ENCODE measurements around the gene ABHD12.

The ABHD12 gene

DNA sequence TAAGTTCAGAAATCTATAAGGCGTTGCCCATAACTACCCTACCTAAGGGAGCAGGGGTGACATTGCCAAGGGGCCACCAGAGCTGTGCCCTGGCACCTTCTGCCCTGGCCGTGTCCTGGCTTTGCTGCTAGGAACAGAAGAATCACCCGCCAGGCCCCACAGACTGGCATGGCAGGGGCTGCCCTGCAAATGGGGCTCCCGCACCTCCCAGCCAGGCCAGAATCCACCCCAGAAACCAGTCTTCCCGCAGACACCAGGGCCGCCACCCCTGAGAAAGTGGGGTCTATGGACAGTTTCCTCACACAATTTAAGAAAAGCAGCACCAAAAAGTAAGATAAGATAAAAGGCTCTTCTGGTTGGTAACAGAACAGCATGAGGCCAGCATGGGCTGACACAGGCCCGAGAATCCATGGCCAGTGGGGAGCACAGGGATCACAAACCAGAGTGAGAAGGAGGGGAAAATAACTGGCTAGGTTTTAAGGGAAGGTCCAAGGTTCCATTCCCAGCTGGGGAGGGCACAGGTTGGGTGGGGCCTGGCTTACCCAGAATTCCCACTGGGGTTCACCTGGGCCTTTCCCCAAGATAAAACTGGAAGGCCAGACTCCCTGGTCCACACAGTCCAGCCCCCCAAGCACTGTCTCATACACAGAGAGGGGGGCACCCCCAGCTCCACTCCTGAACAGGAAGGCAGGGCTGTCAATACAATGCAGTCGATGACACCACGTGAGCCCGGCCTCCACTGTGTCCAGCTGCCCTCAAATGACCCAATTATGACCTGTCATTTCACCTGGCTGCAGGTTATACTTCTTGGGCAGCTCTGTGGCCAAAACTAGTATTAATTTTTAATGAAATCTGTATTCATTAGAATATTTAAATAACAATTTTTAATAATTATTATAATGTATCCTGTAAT is 83.4 kb downstream of the ABHD12 start:
- no peak for DNase-seq (ENCODE audit: low read depth in 2 of 2)

DNA sequence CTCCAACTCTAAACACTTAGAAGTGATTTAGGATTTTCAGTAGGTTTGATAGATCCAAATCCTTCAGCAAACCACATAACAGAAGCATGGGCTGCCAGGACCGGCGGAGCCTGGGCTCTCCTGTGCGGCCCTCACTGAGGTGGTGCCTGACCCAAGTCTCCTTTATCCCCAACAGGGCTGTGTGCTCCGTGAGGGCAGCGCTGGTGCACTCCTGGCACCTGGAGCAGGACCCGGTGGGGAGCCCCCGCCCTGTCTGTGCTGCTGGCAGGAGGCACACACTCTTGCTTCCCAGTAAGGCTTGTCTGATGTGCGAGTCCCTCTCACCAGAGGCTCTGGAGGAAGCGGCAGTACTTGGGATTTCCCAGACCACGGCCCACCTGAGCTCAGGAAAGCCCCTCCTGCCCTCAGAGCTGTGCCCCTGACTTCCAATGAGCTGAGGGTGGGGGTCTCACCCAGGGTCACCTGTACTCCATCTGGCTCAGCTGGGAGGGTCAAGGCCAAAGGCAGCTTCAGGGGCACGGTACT is 86.5 kb downstream of the ABHD12 start:
- no peak for DNase-seq (ENCODE audit: low read depth in 2 of 2)

DNA sequence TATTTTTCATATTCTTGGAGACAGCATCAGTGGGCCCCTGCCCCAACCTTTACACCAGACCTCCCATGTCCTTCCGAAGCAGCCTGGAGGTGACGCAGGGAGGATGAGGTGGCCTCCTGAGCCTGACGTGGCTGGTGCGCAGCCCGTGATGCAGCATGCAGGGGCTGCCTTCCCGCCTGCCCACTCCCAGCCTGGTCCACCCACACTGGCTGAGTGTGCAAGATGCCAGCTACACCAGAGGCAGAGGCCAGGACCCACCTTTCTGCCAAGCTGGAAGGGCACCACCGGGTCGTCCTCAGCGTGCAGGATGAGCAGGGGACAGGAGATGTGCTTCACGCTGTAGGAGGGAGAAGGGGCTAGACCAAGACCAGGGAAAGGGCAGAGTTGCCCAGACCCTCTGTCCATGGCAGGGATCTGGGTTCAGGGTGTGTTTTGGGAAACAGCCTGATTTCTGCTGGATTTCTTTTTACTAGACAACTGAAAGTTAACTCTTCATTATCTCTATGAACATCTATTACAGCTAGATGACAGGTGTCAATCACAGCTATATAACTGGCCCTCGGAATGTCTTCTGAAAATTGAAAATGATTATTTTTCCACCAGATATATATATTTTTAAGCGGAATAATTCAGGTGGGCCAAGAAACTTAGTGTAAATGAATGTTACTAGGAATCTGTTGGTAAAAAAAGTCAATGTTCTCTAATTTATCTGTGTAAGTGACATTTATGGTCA is 87.2 kb downstream of the ABHD12 start:
- no peak for DNase-seq (ENCODE audit: low read depth in 2 of 2)

DNA sequence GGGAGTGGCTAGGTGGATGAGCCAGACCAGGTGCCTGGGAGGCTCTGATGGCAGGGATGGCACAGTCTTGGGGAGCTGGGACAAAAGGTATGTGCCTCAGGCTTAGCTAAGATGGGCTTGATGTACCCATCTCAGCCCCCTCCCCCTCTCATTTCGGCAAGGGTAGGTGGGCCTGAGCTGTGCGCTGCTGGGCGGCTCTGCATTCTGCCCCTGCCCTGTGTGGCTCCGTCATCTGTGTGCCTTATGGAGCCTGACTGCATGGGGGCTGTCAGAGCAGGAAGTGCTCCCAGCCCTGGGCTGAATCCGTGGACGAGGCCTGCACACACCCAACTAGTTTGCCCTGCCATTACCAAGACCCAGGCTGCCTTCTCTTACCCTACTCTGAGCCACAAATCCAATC is 88.0 kb downstream of the ABHD12 start:
- no peak for DNase-seq (ENCODE audit: low read depth in 2 of 2)

DNA sequence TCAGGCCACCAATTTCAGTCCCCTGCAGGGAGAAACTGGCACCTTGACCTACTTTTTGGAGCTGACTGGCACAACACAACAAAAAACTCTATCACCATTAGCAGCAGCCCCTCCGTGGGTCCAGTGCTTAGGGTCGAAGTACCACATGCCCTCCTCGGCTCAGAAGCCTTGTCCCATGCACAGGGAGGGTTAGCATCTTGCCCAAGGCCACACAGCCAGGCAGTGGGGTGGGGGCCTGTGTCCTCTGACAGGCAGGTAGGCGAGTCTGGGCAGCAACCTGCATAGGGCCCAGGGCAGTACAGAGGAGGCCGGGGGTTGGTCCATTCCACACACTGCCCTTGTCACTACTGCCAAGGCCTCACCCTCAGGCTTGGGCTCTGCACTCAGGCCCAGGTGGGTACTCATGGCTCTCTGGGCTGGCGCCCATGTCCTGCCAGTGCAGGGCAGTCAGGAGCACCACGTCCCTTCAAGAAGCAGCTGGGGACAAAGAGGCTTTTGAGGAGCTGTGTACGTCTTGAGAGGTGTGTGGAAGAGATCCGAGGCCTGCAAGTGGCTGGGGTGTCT is 89.2 kb downstream of the ABHD12 start:
- DNase-seq (ENCODE audit: low read depth in 2 of 2) = no peak

DNA sequence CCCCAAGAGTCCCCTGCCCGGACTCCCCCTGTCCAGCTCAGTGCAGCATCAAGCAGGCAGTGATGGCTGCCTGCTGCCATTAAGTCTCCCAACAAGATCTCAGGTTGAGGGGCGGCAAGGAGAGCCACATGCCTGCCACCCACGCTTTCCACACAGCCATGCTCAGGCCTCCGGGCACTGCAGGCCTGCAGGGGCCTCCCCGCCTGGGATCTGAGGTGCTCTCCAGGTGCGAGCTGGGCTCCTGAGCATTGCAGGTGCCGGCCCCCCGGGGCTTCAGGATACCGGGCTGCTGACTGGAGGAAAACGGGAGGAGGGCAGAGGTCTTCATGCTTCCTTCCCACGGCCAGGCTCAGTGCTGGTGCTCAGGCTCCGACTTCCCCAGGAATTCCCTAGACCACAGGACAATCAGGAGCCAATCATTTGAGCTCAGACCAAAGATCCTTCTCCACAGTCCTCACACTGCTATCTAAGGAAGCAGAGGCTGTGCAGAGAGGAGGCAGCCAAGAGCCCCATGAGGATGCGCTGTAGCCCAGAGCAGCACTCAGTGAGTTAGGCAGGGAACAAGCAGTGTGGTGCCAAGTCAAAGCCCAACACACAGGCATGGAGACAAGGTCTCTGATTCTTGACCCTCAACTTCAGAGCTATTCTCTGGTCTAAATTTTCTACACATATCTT is 90.0 kb downstream of the ABHD12 start:
- no peak for DNase-seq (ENCODE audit: low read depth in 2 of 2)

DNA sequence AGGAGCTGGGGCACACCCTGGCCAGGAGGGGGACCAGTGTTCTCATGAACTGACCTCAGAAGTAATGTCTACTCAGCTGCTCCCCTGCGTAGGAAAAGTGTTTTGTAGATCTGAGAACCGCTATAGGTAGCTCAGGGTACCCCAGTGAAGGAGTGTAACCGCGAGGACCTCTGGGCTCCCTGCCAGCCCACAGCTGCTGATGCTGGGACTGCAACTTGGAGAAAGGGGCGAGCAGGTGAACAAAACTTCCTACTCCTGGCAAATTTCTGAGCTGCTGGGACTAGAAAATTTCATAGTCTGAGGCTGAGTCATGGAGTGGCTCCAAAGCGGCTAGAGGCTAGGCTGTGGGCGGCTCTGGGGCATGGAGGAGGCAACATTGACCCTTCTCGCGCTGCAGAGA is 90.8 kb downstream of the ABHD12 start:
- no peak for DNase-seq (ENCODE audit: low read depth in 2 of 2)

DNA sequence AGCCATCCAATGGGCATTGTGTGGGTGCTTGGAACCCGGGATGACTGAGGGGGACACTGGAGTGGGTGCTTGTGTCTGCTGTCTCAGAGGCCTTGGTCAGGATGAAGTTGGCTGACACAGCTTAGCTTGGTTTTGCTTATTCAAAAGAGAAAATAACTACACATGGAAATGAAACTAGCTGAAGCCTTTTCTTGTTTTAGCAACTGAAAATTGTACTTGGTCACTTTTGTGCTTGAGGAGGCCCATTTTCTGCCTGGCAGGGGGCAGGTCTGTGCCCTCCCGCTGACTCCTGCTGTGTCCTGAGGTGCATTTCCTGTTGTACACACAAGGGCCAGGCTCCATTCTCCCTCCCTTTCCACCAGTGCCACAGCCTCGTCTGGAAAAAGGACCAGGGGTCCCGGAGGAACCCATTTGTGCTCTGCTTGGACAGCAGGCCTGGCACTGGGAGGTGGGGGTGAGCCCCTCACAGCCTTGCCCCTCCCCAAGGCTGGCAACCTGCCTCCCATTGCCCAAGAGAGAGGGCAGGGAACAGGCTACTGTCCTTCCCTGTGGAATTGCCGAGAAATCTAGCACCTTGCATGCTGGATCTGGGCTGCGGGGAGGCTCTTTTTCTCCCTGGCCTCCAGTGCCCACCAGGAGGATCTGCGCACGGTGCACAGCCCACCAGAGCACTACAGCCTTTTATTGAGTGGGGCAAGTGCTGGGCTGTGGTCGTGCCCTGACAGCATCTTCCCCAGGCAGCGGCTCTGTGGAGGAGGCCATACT is 93.3 kb downstream of the ABHD12 start:
- DNase-seq (ENCODE audit: low read depth in 2 of 2) = no peak

DNA sequence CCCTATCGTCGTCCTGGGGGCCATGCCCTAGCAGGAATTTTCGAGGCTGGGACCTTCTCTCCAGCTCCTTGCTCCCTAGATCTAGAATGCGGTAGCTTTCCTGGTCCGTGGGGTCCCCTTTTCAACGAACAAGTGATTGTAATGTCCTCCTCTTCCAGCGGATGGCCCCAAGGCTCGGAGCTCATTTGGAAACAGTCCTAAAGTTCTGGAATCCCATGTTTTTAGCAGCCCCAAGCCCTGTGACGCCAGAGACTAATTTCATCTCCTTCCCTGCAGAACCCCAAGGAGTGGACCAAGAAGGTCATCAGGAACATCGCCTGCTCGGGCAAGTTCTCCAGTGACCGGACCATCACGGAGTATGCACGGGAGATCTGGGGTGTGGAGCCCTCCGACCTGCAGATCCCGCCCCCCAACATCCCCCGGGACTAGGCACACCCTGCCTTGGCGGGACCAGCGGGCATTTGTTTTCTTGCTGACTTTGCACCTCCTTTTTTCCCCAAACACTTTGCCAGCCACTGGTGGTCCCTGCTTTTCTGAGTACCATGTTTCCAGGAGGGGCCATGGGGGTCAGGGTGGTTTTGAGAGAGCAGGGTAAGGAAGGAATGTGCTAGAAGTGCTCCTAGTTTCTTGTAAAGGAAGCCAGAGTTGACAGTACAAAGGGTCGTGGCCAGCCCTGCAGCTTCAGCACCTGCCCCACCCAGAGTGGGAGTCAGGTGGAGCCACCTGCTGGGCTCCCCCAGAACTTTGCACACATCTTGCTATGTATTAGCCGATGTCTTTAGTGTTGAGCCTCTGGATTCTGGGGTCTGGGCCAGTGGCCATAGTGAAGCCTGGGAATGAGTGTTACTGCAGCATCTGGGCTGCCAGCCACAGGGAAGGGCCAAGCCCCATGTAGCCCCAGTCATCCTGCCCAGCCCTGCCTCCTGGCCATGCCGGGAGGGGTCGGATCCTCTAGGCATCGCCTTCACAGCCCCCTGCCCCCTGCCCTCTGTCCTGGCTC is 94.2 kb downstream of the ABHD12 start:
- no peak for DNase-seq (ENCODE audit: low read depth in 2 of 2)

DNA sequence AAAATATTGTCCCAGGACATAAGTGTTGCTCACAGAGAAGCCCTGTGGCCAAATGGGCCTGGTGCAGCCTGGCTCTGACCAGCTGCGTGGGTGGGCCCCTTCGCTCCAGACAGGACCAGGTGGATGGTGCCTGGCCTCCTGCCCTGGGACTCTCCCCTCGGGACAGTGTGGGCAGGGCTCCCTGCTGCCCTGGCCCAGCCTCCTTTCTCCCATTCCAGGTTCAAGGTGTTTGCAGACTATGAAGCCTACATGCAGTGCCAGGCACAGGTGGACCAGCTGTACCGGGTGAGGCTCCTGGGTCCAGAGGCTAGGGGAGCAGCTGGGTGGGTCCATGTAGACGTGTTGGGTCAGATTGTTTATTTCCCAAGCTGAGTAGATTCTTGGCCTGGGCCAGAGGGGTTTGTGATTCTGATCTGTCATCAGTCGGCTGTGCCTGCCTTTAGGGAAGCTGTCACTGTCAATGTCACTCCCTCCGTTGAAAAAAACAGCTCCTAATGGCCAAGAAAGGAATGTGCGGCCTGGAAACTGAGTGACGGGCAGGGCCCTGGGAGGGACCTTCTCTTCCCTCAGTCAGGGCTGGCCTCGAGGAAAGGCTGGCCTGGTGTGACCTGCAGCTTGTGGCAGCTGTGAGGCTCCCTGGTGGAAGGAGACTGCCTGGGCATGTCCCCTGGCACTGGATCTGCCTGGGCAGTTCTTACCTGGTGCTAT is 95.1 kb downstream of the ABHD12 start:
- DNase-seq (ENCODE audit: low read depth in 2 of 2) = no peak

DNA sequence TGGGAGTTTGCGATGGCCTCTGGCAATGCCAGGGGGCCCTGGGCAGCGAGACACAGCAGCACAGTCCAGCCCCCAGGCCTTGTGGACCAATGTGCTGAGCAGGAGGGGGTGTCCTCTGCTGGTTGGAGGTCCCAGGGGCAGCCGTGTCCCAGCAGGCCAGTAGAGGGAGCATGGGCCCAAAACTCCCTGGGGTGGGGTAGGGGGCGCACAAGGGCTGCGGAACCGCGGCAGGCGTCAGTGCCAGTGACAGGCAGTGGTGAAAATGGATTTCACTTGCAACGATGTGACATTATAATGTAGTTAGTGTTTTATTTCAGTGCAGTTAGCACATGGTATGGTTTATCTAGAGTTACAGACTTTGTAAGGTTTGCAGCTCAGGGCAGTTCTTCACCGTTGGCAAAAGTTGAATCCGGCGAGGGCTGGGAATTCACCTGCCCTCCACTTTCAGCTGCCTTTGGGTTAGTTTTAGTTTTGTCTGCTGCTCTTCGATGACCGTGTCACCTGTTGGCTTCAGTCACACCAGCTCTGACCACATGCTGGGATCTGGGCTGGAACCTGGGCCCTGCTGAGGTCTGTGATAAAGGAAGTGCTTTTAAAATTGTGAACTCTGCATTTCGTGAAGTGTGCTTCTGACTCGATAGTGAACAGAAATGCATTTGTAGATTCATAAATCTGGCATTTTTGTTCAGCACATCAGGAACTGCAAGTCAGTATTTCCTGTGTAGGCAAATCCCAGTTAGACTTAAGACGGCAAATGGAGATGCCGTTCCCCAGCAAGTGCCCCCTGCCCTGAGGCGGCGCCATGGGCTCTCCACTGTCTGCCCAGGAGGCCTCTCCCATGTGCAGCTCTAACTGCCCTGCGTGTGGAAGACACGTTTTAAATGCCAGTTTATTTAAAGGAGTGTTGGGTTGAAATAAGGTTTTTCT is 95.9 kb downstream of the ABHD12 start:
- DNase-seq (ENCODE audit: low read depth in 2 of 2) = peak; percentile 29 to 44

DNA sequence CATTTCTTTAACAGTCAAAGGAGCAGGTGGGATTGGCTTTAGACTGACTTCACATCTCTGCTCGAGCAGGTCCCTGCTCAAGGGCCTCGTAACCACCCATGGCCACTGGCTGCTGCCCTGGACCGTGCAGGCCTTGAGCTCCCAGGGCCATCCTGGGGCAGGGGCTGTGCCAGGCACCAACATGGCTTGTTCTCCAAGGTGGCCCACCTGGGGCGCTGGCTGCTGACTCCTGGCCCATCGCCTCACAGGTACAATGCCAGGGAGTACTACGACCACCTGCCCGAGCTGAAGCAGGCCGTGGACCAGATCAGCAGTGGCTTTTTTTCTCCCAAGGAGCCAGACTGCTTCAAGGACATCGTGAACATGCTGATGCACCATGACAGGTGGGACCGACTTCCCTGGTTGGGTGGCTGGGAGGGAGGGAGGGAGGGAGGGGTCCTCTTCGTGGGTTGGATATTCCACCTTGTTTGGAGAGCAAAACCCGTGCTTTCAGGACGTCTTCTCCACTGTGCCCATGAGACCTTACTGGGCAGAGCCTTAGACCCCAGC is 96.7 kb downstream of the ABHD12 start:
- no peak for DNase-seq (ENCODE audit: low read depth in 2 of 2)

DNA sequence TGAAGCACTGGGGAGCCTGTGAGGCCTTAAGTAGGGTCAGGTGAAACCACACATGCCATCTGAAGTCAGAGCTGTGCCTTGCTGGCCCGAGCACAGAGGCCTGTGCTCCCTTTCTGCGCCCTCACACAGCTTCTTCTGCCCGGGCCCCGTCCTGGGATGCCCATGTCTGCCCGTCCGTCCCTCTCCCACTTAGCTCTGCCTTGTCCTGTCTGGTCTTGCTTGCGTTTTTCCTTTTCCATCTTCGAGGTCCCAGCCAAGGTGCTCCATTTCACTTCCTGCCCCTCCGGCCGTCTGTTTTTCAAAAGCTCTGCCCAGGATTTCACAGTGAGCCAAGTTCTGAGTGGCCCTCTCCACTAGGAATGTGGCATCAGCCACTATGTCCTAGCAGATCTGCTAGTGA is 97.1 kb downstream of the ABHD12 start:
- DNase-seq (ENCODE audit: low read depth in 2 of 2) = no peak

DNA sequence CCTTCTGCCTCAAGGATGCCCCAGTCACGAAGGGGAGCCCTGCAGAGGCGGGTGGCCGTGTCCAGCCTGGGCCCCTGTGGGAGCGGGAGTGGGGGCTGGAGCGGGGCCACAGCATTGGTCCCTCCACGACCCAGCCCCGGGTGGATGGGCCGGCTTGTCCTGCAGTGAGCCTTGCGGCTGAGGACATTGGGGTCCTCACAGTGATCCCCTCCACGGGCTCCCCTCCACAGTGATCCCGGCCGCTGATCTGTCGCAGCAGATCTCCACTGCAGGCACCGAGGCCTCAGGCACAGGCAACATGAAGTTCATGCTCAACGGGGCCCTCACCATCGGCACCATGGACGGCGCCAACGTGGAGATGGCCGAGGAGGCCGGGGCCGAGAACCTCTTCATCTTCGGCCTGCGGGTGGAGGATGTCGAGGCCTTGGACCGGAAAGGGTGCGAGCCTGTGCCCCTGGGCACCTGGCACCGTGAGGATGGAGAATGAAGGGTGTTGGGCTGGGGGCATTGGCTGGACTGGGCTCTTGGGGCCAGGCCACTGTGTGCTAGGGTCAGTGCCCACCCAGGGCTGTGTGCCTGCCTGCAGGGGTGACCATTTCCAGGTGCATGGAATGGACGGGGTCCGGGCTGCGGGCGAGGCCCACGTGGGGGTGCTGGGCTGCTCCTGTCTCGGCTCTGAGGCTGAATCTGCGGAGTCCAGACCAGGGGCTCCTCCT is 98.3 kb downstream of the ABHD12 start:
- no peak for DNase-seq (ENCODE audit: low read depth in 2 of 2)

DNA sequence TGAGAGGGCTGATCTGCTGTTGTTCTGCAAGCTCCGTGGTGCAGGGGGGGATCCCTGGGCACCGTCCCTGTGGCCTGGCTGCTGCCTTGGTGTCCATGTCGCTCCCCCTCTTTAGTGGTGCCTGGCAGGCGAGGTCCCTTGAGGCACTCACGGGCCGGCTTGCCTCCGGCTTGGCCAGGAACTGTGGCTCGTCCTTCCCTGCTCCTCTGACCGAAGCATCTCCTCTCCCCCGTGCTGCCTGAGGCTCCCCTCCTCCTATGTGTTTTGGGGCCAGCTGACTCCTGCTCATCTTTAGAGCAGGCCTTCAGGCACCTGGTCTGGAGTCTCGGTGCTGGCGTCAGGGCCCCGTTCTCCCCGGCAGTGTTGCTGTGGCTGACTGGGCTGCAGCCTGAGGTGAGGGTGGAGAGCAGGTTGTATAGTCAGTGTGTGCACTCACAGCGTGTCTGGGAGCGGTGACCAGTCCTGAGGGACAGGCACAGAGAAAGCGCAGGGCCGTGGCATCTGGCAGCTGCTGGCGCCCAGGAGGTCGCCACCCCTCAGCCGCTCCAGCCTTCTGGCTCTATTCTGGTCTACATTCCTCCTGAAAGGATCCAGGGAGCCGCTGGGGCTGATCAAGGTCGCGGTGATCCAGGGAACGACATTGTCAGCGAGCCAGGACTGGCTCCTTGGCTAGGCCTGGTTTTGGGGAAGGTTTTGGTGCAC is 99.1 kb downstream of the ABHD12 start:
- no peak for DNase-seq (ENCODE audit: low read depth in 2 of 2)

DNA sequence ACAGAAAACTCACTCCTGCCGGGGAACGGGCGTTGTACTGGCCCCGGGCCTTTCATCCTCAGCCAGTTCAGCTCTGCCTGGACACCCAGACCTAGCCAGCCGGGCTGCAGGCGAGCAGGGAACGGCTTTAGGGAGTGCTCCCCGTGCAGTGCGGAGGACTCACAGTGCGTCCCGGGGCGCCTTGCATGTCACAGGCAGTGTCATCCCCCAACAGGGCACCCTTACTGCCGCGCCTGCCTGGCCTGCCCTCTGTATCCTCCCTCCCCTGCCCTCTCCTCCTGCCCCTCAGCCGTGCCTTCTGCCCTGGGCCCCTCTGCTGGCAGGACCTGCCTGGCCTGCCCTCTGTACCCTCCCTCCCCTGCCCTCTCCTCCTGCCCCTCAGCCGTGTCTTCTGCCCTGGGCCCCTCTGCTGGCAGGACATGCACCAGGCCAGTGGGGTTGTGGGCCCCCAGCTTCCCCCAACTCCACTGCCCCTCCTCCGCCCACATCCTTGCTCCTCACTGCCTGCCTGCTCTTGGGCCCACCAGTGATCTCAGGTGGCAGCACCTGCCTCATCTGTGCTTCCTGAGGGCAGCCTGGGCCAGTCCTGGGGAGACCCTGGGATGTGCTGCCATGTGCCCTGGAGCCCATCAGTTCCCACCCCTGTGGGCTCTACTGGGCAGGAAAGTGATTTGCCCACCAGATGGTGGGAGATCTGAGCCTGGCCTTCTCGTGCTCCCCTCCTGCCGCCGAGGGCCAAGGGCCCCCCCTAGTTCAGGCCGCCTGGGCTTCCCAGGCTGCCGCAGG is 99.8 kb downstream of the ABHD12 start:
- no peak for DNase-seq (ENCODE audit: low read depth in 2 of 2)
